Heart left ventricle (tissue), 16 donors: ENCODE measurements around the gene OR8G5. TPM values are rescaled to one million over a fixed set of nuclear protein-coding genes. Genes with fewer than 3 reads are reported as not detected.

Experiments
- ATAC-seq, 4 donors: fragments of 200-7000 bp; cut with Tn5 transposase; one replicate each; pipeline ENCODE4 v1.9.1; 2020 to 2022; ENCODE audit warnings: moderate library complexity in 4 of 4, mild to moderate bottlenecking in 3 of 4, moderate number of reproducible peaks in 1 of 4
- DNase-seq, 5 donors: peaks; one replicate each; pipeline ENCODE4 v3.0.0-alpha.2; 2020
- H3K27ac ChIP-seq, 12 donors: fragments of 200-600 bp; sonication (generic) in 4 of 12; one replicate each; pipeline versions ENCODE4 v1.5.0 to v1.8.0; 2016 to 2022; ENCODE audit warnings: mild to moderate bottlenecking in 2 of 12
- H3K27me3 ChIP-seq, 9 donors: fragments of 200-600 bp; sonication (generic) in 2 of 9; one replicate each; pipeline versions ENCODE4 v1.5.1 to v1.8.0; 2016 to 2022; ENCODE audit warnings: mild to moderate bottlenecking in 3 of 9
- H3K36me3 ChIP-seq, 9 donors: fragments of 200-600 bp; sonication (generic) in 2 of 9; one replicate each; pipeline versions ENCODE4 v1.5.0 to v1.8.0; 2018 to 2022; ENCODE audit warnings: mild to moderate bottlenecking in 2 of 9
- H3K4me1 ChIP-seq, 12 donors: fragments of 200-600 bp; sonication (generic) in 4 of 12; one replicate each; pipeline versions ENCODE4 v1.5.0 to v1.8.0; 2016 to 2022; ENCODE audit warnings: mild to moderate bottlenecking in 3 of 12
- H3K4me3 ChIP-seq, 12 donors: fragments of 200-600 bp; sonication (generic) in 4 of 12; one replicate each; pipeline versions ENCODE4 v1.5.0 to v1.8.0; 2017 to 2022; ENCODE audit warnings: mild to moderate bottlenecking in 9 of 12, moderate library complexity in 4 of 12
- H3K9me3 ChIP-seq, 12 donors: fragments of 200-600 bp; sonication (generic) in 4 of 12; one replicate each; pipeline versions ENCODE4 v1.5.0 to v1.8.0; 2016 to 2022; ENCODE audit warnings: mild to moderate bottlenecking in 1 of 12
- POLR2A ChIP-seq, 2 donors: fragments of 450-650 bp; IDR thresholded peaks; one replicate each; pipeline ENCODE4 v1.6.1; 2017; ENCODE audit warnings: antibody characterized with exemption in 2 of 2, mild to moderate bottlenecking in 2 of 2, moderate library complexity in 2 of 2
- WGBS, 4 donors: extraction: QIAGEN DNeasy Blood & Tissue Kit in 2 of 4; methylation state at CpG; one replicate each; pipeline versions ENCODE4 v1.1.5 to v1.1.7; 2013 to 2018; 5-methylcytosine and 5-hydroxymethylcytosine counted together
- intact Hi-C, 10 donors: fragments of 100-400 bp; cut with DNase I; formaldehyde crosslinking; loops; one replicate each; pipeline versions ENCODE4 v1.11.1 to v1.14.2; 2022
- long read RNA-seq, 3 donors: library from polyadenylated mRNA; unstranded; transcript quantifications; one replicate each; pipeline ENCODE4 v2.0.0, GENCODE V29; 2020 to 2021
- polyA plus RNA-seq, 2 donors: library from polyadenylated mRNA; stranded (reverse); fragments of 200-250 nt; gene quantifications; one replicate each; pipeline ENCODE4 v1.2.3, GENCODE V29; 2013
- total RNA-seq, 9 donors: library from RNA; depleted of rRNA in 2 of 9; stranded (reverse); fragments of >200 nt in 2 of 9; fragmentation: NEBNext Ultra II Directional in 3 of 9; extraction: Animal tissue kit (Norgen Biotek cat#: 25700) in 3 of 9; gene quantifications; one replicate each; pipeline versions ENCODE4 v1.1.0 to v1.2.4, GENCODE V29; 2016 to 2023
- TF ChIP-seq, protein P1 (sequence below), 12 donors: fragments of 200-600 bp; sonication (generic) in 4 of 12; IDR thresholded peaks; one replicate each; pipeline versions ENCODE4 v1.5.0 to v1.8.0; 2018 to 2022; ENCODE audit warnings: antibody characterized with exemption in 12 of 12, mild to moderate bottlenecking in 5 of 12
- donor health status: ischemic (EF 13 %, LVEDD 7.1; RV severe dilation, severe dysfunction).
- donor health status: healthy with polysubstance abuse.
- donor health status: DM: no; HTN: yes; CAD: no.
- donor health status: DM: no; HTN: no; CAD: no.
- donor health status: ischemic (EF 25% LVEDD 6.9; RV normal size, moderate dysfunction).
- donor health status: ischemic (EF 25% LVEDD 5.7; RV mildly dilated, moderate dysfunction).
- donor health status: healthy.
- donor health status: DM: yes; HTN: yes; CAD: no.
- donor health status: ischemic (EF 35%, LVEDD 5.7; RV mildly dilated, moderate dysfunction).
- donor health status: nonischemic (EF 11% LVEDD 7.7; RV severe dilation, severe dysfunction).
- donor health status: DM: yes; HTN: yes; CAD: no.
- donor health status: PGD.
- donor health status: ischemic (EF 29% LVEDD 5.4; RV normal size, mild dysfunction).
- donor health status: nonischemic (EF 23%, LVEDD 6.1; RV moderate dilation, normal function).

Gene OR8G5, protein sequence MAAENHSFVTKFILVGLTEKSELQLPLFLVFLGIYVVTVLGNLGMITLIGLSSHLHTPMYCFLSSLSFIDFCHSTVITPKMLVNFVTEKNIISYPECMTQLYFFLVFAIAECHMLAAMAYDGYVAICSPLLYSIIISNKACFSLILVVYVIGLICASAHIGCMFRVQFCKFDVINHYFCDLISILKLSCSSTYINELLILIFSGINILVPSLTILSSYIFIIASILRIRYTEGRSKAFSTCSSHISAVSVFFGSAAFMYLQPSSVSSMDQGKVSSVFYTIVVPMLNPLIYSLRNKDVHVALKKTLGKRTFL
- total RNA-seq: not detected
- polyA plus RNA-seq: not detected
- long read RNA-seq, donor 1: 0 reads
- long read RNA-seq, donor 2: 0 reads
- long read RNA-seq, donor 3: 0 reads

- intact Hi-C loops: no loop called here
- no peak within 1 kb of the TSS for H3K27ac ChIP-seq
- TF ChIP-seq POLR2A (IDR thresholded peaks at IDR 0.05): no peak
- TF ChIP-seq, protein P1, sequence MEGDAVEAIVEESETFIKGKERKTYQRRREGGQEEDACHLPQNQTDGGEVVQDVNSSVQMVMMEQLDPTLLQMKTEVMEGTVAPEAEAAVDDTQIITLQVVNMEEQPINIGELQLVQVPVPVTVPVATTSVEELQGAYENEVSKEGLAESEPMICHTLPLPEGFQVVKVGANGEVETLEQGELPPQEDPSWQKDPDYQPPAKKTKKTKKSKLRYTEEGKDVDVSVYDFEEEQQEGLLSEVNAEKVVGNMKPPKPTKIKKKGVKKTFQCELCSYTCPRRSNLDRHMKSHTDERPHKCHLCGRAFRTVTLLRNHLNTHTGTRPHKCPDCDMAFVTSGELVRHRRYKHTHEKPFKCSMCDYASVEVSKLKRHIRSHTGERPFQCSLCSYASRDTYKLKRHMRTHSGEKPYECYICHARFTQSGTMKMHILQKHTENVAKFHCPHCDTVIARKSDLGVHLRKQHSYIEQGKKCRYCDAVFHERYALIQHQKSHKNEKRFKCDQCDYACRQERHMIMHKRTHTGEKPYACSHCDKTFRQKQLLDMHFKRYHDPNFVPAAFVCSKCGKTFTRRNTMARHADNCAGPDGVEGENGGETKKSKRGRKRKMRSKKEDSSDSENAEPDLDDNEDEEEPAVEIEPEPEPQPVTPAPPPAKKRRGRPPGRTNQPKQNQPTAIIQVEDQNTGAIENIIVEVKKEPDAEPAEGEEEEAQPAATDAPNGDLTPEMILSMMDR (IDR thresholded peaks at IDR 0.05): no peak
- H3K36me3 ChIP-seq: no peaks in the 10 kb centered on the region
- H3K9me3 ChIP-seq: no peaks in the 10 kb centered on the region
- ATAC-seq (no peak), DNase-seq (no peak)
- no peaks in the 10 kb centered on the region for H3K4me1 ChIP-seq
- WGBS, 4 donors: 59 to 82% (median 74%) methylated on average over 4 of the region's 4 CpGs
- no peak within 1 kb of the TSS for H3K4me3 ChIP-seq
- H3K27me3 ChIP-seq: peaks cover 0 to 5% (median 0%) of the 10 kb centered on the region in 9 donors
Observed at GRCh38 chr11:124256076-124256475, at the start of gene OR8G5. Gene OR8G5 (plus strand): TSS chr11:124256376. CDS start chr11:124264932, 8,556 bp downstream.

DNA sequence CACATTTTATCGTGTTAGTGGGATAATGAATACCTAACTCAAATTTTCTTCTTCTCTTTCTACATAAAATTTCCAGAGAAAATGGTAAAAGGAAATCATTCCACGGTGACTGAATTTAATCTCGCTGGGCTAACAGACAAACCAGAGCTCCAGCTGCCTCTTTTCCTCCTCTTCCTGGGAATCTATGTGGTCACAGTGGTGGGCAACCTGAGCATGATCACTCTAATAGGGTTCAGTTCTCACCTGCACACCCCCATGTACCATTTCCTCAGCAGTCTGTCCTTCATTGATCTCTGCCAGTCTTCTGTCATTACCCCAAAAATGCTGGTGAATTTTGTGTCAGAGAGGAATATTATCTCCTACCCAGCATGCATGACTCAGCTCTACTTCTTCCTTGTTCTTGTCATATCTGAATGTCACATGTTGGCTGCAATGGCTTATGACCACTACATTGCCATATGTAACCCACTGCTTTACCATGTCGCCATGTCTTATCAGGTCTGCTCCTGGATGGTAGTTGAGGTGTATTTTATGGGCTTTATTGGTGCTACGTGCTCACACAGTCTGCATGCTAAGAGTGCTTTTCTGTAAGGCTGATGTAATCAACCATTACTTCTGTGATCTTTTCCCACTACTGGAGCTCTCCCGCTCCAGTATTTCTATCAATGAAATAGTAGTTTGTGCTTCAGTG lies 48.9 kb upstream of the OR8G5 start:
- WGBS, 4 donors: 68 to 88% (median 75%) methylated on average over 6 of the region's 6 CpGs
- intact Hi-C loops: no loop called here
- TF ChIP-seq, protein P1 (IDR thresholded peaks at IDR 0.05): no peak
- TF ChIP-seq POLR2A (IDR thresholded peaks at IDR 0.05): no peak

GRCh38 chr11:124209824-124210357 lies 46.3 kb upstream of the OR8G5 start:
- Histone ChIP-seq H3K9me3 (no peaks in the 10 kb centered on the region), H3K36me3 (no peaks in the 10 kb centered on the region), H3K4me1 (no peaks in the 10 kb centered on the region), H3K27ac (no peak overlapping the region), H3K27me3 (peaks cover 0 to 5% (median 0%) of the 10 kb centered on the region in 9 donors), H3K4me3 (no peak overlapping the region)
- WGBS, 4 donors: 79 to 100% (median 85%) methylated on average over 1 to 6 of the region's 6 CpGs
- intact Hi-C loops: no loop called here
- ATAC-seq: peak in 1 of 4 donors; percentile 20
- no peak for DNase-seq
- TF ChIP-seq POLR2A (IDR thresholded peaks at IDR 0.05): no peak

More for the DNA sequence above, 48.9 kb upstream of the OR8G5 start:
- H3K27me3 ChIP-seq: peaks cover 0 to 5% (median 0%) of the 10 kb centered on the region in 9 donors
- no peaks in the 10 kb centered on the region for H3K36me3 ChIP-seq
- ATAC-seq (no peak), DNase-seq (no peak)
- no peak overlapping the region for H3K4me3 ChIP-seq
- H3K27ac ChIP-seq: no peak overlapping the region
- H3K9me3 ChIP-seq: no peaks in the 10 kb centered on the region
- no peaks in the 10 kb centered on the region for H3K4me1 ChIP-seq

GRCh38 chr11:124210421-124210820 lies 45.8 kb upstream of the OR8G5 start:
- TF ChIP-seq POLR2A (IDR thresholded peaks at IDR 0.05): no peak
- TF ChIP-seq, protein P1 (IDR thresholded peaks at IDR 0.05): no peak
- H3K4me1 ChIP-seq: no peaks in the 10 kb centered on the region
- no peak overlapping the region for H3K27ac ChIP-seq
- peaks cover 0 to 5% (median 0%) of the 10 kb centered on the region in 9 donors for H3K27me3 ChIP-seq
- no peak overlapping the region for H3K4me3 ChIP-seq
- no peaks in the 10 kb centered on the region for H3K9me3 ChIP-seq
- ATAC-seq: no peak
- H3K36me3 ChIP-seq: no peaks in the 10 kb centered on the region
- intact Hi-C loops: no loop called here
- no peak for DNase-seq
- WGBS, 4 donors: 70 to 78% (median 77%) methylated on average over 5 of the region's 5 CpGs; no CpG with 5 or more reads in 1 of the 4 donors
